ENCODE measurements around the gene UXS1.

The UXS1 gene

DNA sequence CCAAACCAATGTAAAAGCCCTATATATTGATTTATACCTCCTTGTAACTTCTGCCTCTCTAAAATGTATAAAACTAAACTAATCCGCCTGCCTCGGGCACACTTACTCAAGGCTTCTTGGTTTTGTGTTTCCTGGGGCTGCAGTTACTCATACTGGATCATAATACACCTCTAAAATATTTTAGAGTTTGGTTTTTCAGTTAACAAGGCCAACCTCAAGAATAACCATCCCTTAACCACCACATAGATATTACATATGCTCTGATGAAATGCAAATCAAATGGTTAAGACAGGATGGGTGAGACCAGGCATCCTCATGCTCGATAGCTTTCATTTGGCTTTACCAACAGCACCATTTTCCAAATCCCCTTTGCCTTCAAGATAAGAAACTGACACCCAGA is 46.4 kb downstream of the UXS1 start:
- H3K36me3 ChIP-seq (ENCODE audit: control insufficient read depth, insufficient read depth, low read length): peaks cover 3% of the 10 kb centered on the region; the same call in 1 of the 2 replicates
- no peak for DNase-seq (ENCODE audit: low read depth, low spot score)

GRCh38 chr2:106147159-106147558 is 46.9 kb downstream of the UXS1 start:
- Histone ChIP-seq H3K4me3 (ENCODE audit: low read length) (no peak overlapping the region), H3K27ac (ENCODE audit: low read length) (no peak overlapping the region), H3K36me3 (ENCODE audit: control insufficient read depth, insufficient read depth, low read length) (peaks cover 3% of the 10 kb centered on the region; the same call in 1 of the 2 replicates), H3K4me1 (ENCODE audit: control insufficient read depth, insufficient read depth, low read length) (peaks cover 3% of the 10 kb centered on the region; the same call in 1 of the 2 replicates), H3K27me3 (ENCODE audit: control insufficient read depth, insufficient read depth, low read length) (no peaks in the 10 kb centered on the region), H3K9me3 (ENCODE audit: control insufficient read depth, insufficient read depth, low read length) (no peaks in the 10 kb centered on the region)
- DNase-seq (ENCODE audit: low read depth, low spot score): no peak
- WGBS (ENCODE audit: insufficient coverage, insufficient read length): no CpG with 5 or more reads among the region's 3 CpGs

More for the DNA sequence above, 46.4 kb downstream of the UXS1 start:
- no peaks in the 10 kb centered on the region for H3K27me3 ChIP-seq (ENCODE audit: control insufficient read depth, insufficient read depth, low read length)
- WGBS (ENCODE audit: insufficient coverage, insufficient read length): no CpG with 5 or more reads among the region's 3 CpGs
- no peak overlapping the region for H3K4me3 ChIP-seq (ENCODE audit: low read length)
- no peak overlapping the region for H3K27ac ChIP-seq (ENCODE audit: low read length)
- H3K9me3 ChIP-seq (ENCODE audit: control insufficient read depth, insufficient read depth, low read length): no peaks in the 10 kb centered on the region
- peaks cover 3% of the 10 kb centered on the region; the same call in 1 of the 2 replicates for H3K4me1 ChIP-seq (ENCODE audit: control insufficient read depth, insufficient read depth, low read length)

DNA sequence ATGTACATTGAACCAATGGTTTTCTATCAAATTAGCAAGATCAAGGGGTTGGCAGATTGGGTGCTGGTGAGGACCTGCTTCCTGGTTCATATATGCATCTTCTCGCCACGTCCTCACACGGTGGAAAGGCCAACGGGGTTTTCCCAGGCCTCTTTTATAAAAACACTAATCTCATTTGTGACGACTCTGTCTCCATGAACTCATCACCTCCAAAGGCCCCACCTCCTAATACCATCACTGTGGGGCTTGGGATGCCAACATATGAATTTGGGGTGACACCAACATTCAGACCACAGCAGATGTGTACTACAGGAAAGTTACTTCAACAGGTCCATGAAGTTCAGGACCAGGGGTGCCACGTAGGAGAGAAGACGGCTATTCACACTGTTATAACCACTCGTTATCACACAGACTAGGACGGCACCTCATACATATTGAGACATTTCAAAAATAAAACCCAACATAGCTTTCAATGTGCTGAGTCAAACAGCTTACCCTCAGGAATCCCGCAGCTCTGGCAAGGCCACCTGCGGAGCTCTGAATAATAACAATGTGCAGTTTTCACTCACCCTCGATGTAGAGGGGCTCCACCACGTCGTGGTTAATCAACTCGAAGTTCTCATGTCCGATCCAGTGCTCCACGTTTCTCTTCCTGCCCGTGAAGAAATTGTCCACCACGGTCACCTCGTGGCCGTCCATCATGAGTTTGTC is 49.3 kb downstream of the UXS1 start:
- peaks cover 3% of the 10 kb centered on the region; the same call in 1 of the 2 replicates for H3K36me3 ChIP-seq (ENCODE audit: control insufficient read depth, insufficient read depth, low read length)
- peaks cover 3% of the 10 kb centered on the region; the same call in 1 of the 2 replicates for H3K4me1 ChIP-seq (ENCODE audit: control insufficient read depth, insufficient read depth, low read length)
- DNase-seq (ENCODE audit: low read depth, low spot score): no peak
- H3K4me3 ChIP-seq (ENCODE audit: low read length): no peak overlapping the region
- H3K9me3 ChIP-seq (ENCODE audit: control insufficient read depth, insufficient read depth, low read length): no peaks in the 10 kb centered on the region
- no CpG with 5 or more reads among the region's 21 CpGs for WGBS (ENCODE audit: insufficient coverage, insufficient read length)
- H3K27me3 ChIP-seq (ENCODE audit: control insufficient read depth, insufficient read depth, low read length): no peaks in the 10 kb centered on the region
- no peak overlapping the region for H3K27ac ChIP-seq (ENCODE audit: low read length)

GRCh38 chr2:106143495-106144215 is 50.4 kb downstream of the UXS1 start:
- H3K27ac ChIP-seq (ENCODE audit: low read length): no peak overlapping the region
- H3K4me3 ChIP-seq (ENCODE audit: low read length): no peak overlapping the region
- no peaks in the 10 kb centered on the region for H3K27me3 ChIP-seq (ENCODE audit: control insufficient read depth, insufficient read depth, low read length)
- no CpG with 5 or more reads among the region's 7 CpGs for WGBS (ENCODE audit: insufficient coverage, insufficient read length)
- H3K9me3 ChIP-seq (ENCODE audit: control insufficient read depth, insufficient read depth, low read length): no peaks in the 10 kb centered on the region
- peaks cover 3% of the 10 kb centered on the region; the same call in 1 of the 2 replicates for H3K4me1 ChIP-seq (ENCODE audit: control insufficient read depth, insufficient read depth, low read length)
- no peak for DNase-seq (ENCODE audit: low read depth, low spot score)
- H3K36me3 ChIP-seq (ENCODE audit: control insufficient read depth, insufficient read depth, low read length): peaks cover 3% of the 10 kb centered on the region; the same call in 1 of the 2 replicates

DNA sequence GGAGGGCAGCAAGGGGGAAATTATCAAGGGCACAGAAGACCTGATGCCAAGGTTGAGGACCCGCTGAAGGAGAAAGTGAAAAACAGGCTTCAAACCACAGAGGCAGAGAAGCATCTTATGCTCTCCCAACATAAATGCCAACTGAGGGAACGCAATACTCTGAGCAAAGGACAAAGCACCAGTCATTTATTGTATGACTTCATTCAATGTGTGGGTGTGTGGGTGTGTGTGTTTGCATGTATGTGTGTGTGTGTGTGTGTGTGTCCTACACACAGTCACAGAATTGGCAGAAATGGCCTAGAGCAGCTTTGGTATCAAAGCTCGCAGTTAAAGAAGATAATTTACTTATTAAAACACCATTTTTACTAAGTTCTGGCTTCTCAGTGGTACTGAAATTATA is 51.4 kb downstream of the UXS1 start:
- DNase-seq (ENCODE audit: low read depth, low spot score): no peak

DNA sequence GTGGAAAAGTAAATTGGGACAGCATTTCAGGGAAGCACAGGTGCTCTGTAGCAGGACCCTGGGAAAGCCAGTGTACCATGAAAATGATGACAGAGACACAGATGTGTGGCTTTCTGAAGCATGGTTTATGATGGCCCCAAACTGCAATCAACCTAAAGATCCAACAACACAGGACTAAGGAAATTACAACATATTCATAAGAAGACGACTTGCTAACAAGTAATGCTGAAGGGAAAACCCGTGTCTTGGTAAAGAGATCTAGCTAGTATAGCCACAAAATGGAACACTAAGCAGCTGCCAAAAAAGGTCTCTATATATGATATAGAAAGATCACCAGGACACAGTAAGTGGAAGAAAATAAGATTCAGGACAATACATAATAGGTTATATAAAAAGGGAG is 53.2 kb downstream of the UXS1 start:
- peaks cover 3% of the 10 kb centered on the region; the same call in 1 of the 2 replicates for H3K4me1 ChIP-seq (ENCODE audit: control insufficient read depth, insufficient read depth, low read length)
- no CpG with 5 or more reads among the region's 2 CpGs for WGBS (ENCODE audit: insufficient coverage, insufficient read length)
- no peak overlapping the region for H3K4me3 ChIP-seq (ENCODE audit: low read length)
- H3K9me3 ChIP-seq (ENCODE audit: control insufficient read depth, insufficient read depth, low read length): no peaks in the 10 kb centered on the region
- peaks cover 6% of the 10 kb centered on the region; the same call in 1 of the 2 replicates for H3K36me3 ChIP-seq (ENCODE audit: control insufficient read depth, insufficient read depth, low read length)
- H3K27me3 ChIP-seq (ENCODE audit: control insufficient read depth, insufficient read depth, low read length): no peaks in the 10 kb centered on the region
- H3K27ac ChIP-seq (ENCODE audit: low read length): no peak overlapping the region
- DNase-seq (ENCODE audit: low read depth, low spot score): no peak

More for the DNA sequence above, 51.4 kb downstream of the UXS1 start:
- H3K36me3 ChIP-seq (ENCODE audit: control insufficient read depth, insufficient read depth, low read length): peaks cover 6% of the 10 kb centered on the region; the same call in 1 of the 2 replicates
- no CpG with 5 or more reads among the region's 3 CpGs for WGBS (ENCODE audit: insufficient coverage, insufficient read length)
- H3K27ac ChIP-seq (ENCODE audit: low read length): no peak overlapping the region
- H3K27me3 ChIP-seq (ENCODE audit: control insufficient read depth, insufficient read depth, low read length): no peaks in the 10 kb centered on the region
- peaks cover 3% of the 10 kb centered on the region; the same call in 1 of the 2 replicates for H3K4me1 ChIP-seq (ENCODE audit: control insufficient read depth, insufficient read depth, low read length)
- no peak overlapping the region for H3K4me3 ChIP-seq (ENCODE audit: low read length)
- no peaks in the 10 kb centered on the region for H3K9me3 ChIP-seq (ENCODE audit: control insufficient read depth, insufficient read depth, low read length)

DNA sequence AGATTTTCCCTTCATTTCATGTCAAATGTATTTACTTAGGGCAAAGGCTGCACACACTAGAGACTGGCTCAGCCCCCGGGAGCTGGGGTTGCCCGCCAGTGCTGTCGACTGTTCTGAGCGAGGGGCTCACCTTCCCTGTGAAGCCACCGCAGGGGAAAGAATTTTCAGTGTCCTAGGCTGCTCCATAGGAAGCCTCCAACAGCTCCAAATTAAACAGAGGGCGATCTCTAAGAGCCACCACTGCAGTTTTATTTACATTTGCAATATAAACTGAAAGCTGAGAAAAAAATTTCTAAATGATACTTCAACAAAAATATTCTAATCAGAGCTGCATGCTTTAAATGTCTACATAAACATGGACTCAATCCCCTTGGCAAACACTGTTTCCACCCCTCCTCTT is 54.0 kb downstream of the UXS1 start:
- Histone ChIP-seq H3K4me3 (ENCODE audit: low read length) (no peak overlapping the region), H3K27ac (ENCODE audit: low read length) (no peak overlapping the region), H3K27me3 (ENCODE audit: control insufficient read depth, insufficient read depth, low read length) (no peaks in the 10 kb centered on the region), H3K4me1 (ENCODE audit: control insufficient read depth, insufficient read depth, low read length) (peaks cover 1% of the 10 kb centered on the region; the same call in 1 of the 2 replicates), H3K36me3 (ENCODE audit: control insufficient read depth, insufficient read depth, low read length) (peaks cover 6% of the 10 kb centered on the region; the same call in 1 of the 2 replicates), H3K9me3 (ENCODE audit: control insufficient read depth, insufficient read depth, low read length) (no peaks in the 10 kb centered on the region)
- WGBS (ENCODE audit: insufficient coverage, insufficient read length): no CpG with 5 or more reads among the region's 6 CpGs
- no peak for DNase-seq (ENCODE audit: low read depth, low spot score)

DNA sequence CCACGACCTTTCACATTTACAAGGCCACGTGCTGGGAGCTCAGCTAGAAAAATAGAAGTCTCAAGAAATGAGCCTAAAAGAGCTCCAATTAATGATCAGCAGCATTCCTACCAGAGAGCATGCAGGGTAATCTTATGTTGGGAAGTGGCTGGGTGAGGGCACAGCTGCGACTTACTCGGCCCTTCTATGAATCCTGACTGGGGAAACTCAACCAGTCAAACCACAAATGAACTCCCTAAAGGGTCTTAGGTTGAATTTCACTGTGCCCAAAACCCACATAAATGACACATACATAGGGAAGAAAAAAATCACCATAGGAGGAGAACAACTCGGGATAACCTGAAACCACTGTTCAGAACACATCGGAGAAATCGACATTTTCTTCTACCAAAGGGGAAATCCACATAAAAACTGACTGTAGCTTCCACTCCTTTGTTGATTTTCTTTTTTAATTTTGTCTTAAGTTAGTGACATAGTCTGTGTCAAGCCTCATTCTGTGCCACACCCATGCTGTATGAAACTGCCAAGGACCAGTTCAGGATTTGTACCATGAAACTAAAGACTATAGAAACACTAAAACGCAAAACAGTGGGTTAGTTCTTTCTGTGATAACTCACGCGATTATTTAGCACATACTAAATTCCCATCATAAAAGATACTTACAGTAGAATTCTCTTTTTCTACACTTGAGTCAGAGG is 54.7 kb downstream of the UXS1 start:
- Histone ChIP-seq H3K9me3 (ENCODE audit: control insufficient read depth, insufficient read depth, low read length) (no peaks in the 10 kb centered on the region), H3K36me3 (ENCODE audit: control insufficient read depth, insufficient read depth, low read length) (0 out of 2 replicates have a peak, but pooled peaks cover 3% of the 10 kb centered on the region), H3K4me1 (ENCODE audit: control insufficient read depth, insufficient read depth, low read length) (no peaks in the 10 kb centered on the region), H3K27ac (ENCODE audit: low read length) (no peak overlapping the region), H3K27me3 (ENCODE audit: control insufficient read depth, insufficient read depth, low read length) (no peaks in the 10 kb centered on the region), H3K4me3 (ENCODE audit: low read length) (no peak overlapping the region)
- WGBS (ENCODE audit: insufficient coverage, insufficient read length): no CpG with 5 or more reads among the region's 10 CpGs
- DNase-seq (ENCODE audit: low read depth, low spot score): no peak

GRCh38 chr2:106138543-106139237 is 55.4 kb downstream of the UXS1 start:
- Histone ChIP-seq H3K4me1 (ENCODE audit: control insufficient read depth, insufficient read depth, low read length) (no peaks in the 10 kb centered on the region), H3K36me3 (ENCODE audit: control insufficient read depth, insufficient read depth, low read length) (0 out of 2 replicates have a peak, but pooled peaks cover 3% of the 10 kb centered on the region), H3K27me3 (ENCODE audit: control insufficient read depth, insufficient read depth, low read length) (no peaks in the 10 kb centered on the region), H3K9me3 (ENCODE audit: control insufficient read depth, insufficient read depth, low read length) (no peaks in the 10 kb centered on the region), H3K4me3 (ENCODE audit: low read length) (no peak overlapping the region), H3K27ac (ENCODE audit: low read length) (no peak overlapping the region)
- DNase-seq (ENCODE audit: low read depth, low spot score): no peak
- WGBS (ENCODE audit: insufficient coverage, insufficient read length): no CpG with 5 or more reads among the region's 11 CpGs
